ENCODE data around the gene NXNL1.

GRCh38 chr19:17457616-17458015, 3.1 kb downstream of the NXNL1 start:
- TF ChIP-seq FOXM1 (IDR thresholded peaks at IDR 0.05; ENCODE audit: low read depth) (no peak), FOXM1 (CRISPR knock-in tag; IDR thresholded peaks at IDR 0.05; ENCODE audit: low read depth) (no peak)
- TF ChIP-seq, protein P1, sequence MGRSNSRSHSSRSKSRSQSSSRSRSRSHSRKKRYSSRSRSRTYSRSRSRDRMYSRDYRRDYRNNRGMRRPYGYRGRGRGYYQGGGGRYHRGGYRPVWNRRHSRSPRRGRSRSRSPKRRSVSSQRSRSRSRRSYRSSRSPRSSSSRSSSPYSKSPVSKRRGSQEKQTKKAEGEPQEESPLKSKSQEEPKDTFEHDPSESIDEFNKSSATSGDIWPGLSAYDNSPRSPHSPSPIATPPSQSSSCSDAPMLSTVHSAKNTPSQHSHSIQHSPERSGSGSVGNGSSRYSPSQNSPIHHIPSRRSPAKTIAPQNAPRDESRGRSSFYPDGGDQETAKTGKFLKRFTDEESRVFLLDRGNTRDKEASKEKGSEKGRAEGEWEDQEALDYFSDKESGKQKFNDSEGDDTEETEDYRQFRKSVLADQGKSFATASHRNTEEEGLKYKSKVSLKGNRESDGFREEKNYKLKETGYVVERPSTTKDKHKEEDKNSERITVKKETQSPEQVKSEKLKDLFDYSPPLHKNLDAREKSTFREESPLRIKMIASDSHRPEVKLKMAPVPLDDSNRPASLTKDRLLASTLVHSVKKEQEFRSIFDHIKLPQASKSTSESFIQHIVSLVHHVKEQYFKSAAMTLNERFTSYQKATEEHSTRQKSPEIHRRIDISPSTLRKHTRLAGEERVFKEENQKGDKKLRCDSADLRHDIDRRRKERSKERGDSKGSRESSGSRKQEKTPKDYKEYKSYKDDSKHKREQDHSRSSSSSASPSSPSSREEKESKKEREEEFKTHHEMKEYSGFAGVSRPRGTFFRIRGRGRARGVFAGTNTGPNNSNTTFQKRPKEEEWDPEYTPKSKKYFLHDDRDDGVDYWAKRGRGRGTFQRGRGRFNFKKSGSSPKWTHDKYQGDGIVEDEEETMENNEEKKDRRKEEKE (IDR thresholded peaks at IDR 0.05; ENCODE audit: borderline replicate concordance in 1 of 2, control insufficient read depth in 1 of 2, low read depth in 2 of 2, low read length in 1 of 2), result no peak
